Measurements from ENCODE around the gene MSH3.
"Not testable (repeated sequence)": the region's sequence is repeated elsewhere in the genome, so short reads cannot be mapped to it uniquely, and the experiment has no call there.

MSH3 gene

GRCh38 chr5:80705216-80705769, 50.8 kb downstream of the MSH3 start:
- no peak for DNase-seq (ENCODE audit: low read depth in 3 of 3, low spot score in 1 of 3)

DNA sequence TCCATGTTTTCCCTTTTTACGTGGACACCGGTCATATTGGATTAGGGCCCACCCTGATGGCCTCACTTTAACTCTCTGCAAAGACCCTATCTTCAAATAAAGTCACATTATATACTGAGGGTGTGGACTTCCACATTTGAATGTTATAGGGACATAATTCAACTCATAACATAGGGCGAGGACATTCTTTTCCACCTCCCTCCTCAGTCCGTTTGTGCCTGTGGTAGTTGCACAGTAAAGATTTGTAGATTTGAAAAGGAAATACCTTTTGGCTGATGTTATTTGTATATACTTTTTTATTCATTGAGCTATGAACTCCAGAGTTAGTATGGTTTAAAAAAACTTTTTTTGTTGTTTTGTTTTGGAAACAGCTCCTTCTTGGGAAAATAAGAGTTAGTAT, 51.3 kb downstream of the MSH3 start:
- no peak for DNase-seq (ENCODE audit: low read depth in 3 of 3, low spot score in 1 of 3)

DNA sequence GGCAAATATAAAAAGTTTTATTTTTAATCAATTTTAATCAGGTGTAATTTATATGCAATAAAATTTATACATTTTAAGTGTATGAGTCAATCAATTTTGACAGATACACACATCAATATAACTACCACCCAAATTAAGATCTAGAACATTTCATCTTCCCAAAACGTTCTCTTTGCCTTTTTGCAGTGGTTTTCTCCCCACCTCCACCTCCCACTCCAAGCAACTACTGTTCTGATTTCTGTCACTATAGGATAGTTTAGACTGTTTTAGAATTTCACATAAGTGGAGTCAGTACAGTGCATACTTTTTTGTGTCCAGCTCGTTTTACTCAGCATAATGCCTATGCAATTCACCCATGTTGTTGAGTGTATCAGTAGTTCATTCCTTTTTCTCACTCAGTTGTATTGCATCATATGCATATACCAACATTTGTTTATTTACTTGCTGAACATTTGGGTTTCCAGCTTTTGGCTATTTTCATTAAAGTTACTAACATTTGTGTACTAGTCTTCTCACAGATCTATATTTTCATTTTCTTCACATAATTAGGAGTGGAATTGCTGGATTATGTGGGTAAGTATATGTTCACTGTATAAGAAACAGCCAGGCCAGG, 52.5 kb downstream of the MSH3 start:
- DNase-seq (ENCODE audit: low read depth in 3 of 3, low spot score in 1 of 3), result no peak

- DNase-seq (ENCODE audit: low read depth in 3 of 3, low spot score in 1 of 3), result no peak
These were observed 53.2 kb downstream of the MSH3 start for GRCh38 chr5:80707645-80708044.

GRCh38 chr5:80711216-80711615, 56.8 kb downstream of the MSH3 start:
- no peak for DNase-seq (ENCODE audit: low read depth in 3 of 3, low spot score in 1 of 3)

GRCh38 chr5:80711938-80712337, 57.5 kb downstream of the MSH3 start:
- DNase-seq (ENCODE audit: low read depth in 3 of 3, low spot score in 1 of 3), result no peak

DNA sequence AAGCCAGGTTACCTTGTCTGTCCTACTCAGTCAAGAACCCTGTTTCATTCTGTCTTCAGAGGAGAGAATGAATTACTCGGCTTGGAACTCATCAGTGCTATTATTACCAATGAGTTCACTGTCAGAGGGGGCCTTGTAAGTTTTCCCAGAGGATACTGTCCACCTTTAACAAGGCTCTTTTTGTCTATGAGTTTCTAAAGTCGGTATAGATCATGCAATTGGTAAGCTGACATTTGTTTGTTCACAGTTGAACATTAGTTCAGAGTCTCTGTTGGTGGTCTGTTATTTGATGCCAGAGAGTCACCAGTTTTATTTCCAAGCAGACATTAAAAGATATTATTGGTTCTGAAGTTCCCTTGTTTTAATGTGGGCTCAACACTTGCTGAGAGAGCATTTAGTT, 58.5 kb downstream of the MSH3 start:
- no peak for DNase-seq (ENCODE audit: low read depth in 3 of 3, low spot score in 1 of 3)

DNA sequence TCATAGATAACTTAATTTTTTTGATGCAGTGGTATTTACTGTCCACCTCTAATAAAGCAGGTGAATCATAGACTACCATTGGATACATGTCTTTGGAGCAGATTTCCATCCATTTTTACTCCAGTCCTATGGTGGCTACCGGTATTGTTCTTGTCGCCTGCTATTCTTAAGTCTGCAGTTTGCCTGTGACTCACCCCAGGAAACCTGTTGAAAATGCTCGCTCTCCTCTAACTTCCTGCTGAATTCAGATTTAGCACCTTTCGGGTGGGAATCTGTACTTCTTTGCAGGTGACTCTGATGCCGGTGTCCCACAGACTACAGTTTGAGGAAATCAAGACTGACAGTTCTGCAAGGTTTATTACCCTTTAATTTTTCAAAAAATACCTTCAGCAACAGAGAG, 59.2 kb downstream of the MSH3 start:
- DNase-seq (ENCODE audit: low read depth in 3 of 3, low spot score in 1 of 3), result no peak

DNA sequence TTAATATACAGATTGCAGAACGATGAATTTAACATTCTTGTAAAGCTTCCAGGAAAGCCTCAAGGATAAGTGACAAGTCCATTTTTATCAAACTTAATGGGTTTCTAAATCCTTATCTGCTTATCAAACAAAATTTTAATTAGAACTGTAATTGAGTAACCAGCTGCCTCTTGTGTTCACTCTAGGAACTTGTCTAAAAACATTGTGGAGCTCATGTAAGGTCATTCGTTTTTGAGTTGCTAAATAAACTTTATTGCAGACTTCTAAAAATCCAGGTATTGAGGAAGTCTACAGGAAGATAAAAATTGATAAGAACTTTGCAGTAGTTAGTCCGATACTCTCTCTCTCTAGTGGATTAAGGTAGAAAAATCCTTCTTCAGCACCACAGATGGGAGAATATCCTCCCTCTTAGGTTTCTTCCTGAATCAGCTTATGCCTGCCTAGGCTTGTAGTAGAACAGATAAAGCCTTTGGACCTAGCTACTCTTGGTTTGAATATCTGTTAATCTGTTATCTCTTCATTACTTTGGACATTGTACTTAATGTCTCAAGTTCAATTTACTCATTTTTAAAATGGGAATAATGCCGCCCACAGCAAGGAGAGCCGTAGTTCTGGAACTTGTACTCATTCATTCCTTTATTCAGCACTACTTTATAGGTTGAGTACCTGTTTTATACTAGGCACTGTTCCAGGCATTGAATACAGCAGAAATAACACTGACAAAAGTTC, 60.3 kb downstream of the MSH3 start:
- DNase-seq (ENCODE audit: low read depth in 3 of 3, low spot score in 1 of 3), result no peak

DNA sequence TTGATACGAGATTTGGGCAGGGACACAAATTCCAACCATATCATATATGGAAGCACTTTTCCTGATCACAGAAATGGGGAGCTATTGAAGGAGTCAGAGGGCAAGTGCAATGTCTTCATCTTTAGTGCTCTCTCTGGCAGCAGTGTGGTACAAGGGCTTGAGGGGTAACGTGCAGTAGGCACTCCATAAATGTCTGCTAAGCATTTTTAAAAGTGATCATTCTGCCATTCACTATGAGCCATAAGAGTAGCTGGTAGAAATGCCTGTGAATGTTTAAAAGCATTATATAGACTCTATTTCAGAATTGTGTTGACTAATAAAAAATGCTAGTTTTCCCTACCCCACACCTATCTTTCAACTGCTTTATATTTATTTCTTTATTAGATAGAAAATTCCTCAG, 61.4 kb downstream of the MSH3 start:
- no peak for DNase-seq (ENCODE audit: low read depth in 3 of 3, low spot score in 1 of 3)

GRCh38 chr5:80720181-80720580, 65.7 kb downstream of the MSH3 start:
- DNase-seq (ENCODE audit: low read depth in 3 of 3, low spot score in 1 of 3), result no peak

- DNase-seq (ENCODE audit: low read depth in 3 of 3, low spot score in 1 of 3), result no peak
These were observed 68.5 kb downstream of the MSH3 start for GRCh38 chr5:80722916-80723315.

DNA sequence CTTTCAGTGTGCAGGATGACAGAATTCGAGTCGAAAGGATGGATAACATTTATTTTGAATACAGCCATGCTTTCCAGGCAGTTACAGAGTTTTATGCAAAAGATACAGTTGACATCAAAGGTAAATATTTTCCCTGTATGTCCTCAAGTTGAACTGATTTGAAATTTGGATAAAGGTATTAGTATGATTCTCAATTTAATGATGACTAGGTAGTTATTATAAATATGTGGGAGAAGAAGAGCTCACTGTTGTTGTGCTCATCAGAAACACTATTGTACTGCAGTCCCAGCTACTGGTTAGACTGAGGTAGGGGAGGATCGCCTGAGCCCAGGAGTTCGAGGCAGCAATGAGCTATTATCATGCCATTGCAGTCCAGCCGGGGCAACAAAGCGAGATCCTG, 71.0 kb downstream of the MSH3 start:
- DNase-seq (ENCODE audit: low read depth in 3 of 3, low spot score in 1 of 3), result no peak

GRCh38 chr5:80736730-80737129, 82.3 kb downstream of the MSH3 start:
- DNase-seq (ENCODE audit: low read depth in 3 of 3, low spot score in 1 of 3), result no peak

GRCh38 chr5:80738466-80738865, 84.0 kb downstream of the MSH3 start:
- no peak for DNase-seq (ENCODE audit: low read depth in 3 of 3, low spot score in 1 of 3)

GRCh38 chr5:80739057-80739456, 84.6 kb downstream of the MSH3 start:
- no peak for DNase-seq (ENCODE audit: low read depth in 3 of 3, low spot score in 1 of 3)

DNA sequence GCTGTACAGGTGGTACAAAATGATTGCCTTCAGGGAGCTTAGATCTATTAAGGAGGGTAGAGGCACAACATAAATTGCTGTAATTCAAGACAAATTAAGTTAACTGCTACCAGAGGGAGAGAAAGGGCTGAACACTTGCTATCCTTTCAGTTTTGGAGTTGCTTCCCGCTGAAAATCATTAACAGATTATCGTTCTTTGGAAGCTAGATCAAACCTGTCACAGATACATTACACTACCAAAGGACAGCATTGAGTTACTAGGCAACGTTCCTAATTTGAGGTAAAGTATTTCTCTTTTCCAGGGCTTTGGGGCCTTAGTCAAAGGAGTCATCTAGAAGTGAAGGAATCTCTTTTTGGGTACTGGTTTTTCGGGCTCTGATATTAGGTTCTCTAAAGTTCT, 85.0 kb downstream of the MSH3 start:
- no peak for DNase-seq (ENCODE audit: low read depth in 3 of 3, low spot score in 1 of 3)

GRCh38 chr5:80739898-80740297, 85.4 kb downstream of the MSH3 start:
- no peak for DNase-seq (ENCODE audit: low read depth in 3 of 3, low spot score in 1 of 3)

DNA sequence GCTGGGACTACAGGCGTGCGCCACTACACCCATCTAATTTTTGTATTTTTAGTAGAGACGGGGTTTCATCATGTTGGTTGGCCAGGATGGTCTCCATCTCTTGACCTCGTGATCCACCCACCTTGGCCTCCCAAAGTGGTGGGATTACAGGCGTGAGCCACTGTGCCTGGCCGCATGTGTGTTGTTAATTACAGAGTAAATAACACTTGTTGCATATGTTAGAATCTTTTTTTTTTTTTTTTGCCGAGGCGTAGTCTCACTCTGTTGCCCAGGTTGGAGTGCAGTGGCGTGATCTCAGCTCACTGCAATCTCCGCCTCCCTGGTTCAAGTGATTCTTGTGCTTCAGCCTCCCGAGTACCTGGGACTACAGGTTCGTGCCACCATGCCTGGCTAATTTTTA, 86.0 kb downstream of the MSH3 start:
- DNase-seq (ENCODE audit: low read depth in 3 of 3, low spot score in 1 of 3), result not testable (repeated sequence)

DNA sequence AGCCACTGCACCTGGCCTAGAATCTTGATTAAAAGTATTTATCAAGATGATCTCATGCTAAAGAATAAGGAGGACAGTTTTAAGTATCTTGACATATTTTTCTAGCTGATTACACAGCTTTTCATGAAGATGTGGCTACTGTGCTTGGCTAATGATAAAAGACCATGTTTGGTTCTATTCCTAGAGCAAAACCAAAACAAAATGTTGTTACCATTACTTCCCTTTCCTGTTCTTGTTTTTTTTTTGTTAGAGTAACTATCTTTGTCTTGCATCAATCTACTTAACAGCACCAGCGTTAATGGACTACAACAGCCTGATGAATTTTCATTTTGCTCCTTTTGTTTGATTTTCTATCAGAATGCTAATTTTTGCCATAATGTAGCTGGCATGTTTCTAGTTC, 86.5 kb downstream of the MSH3 start:
- DNase-seq (ENCODE audit: low read depth in 3 of 3, low spot score in 1 of 3), result no peak

- no peak for DNase-seq (ENCODE audit: low read depth in 3 of 3, low spot score in 1 of 3)
These were observed 89.7 kb downstream of the MSH3 start for GRCh38 chr5:80744149-80744548.

DNA sequence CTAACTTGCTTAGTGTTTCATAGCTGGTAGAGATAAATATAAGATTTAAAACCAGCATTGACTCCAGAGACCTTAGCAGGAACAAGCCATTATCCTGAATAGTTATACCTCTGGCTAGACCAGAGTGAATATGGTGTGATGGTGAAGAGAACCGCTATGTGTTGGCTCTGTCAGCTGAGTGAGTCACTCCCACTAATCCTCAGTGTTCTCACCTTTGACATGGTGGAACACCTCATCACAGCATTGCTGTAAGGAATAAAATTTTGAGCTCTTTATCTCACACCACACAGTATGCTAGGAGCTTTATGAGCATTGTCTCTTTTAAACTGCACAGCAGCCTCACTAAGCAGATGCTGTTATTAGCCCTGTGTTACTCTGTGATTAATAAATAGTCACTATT, 91.0 kb downstream of the MSH3 start:
- DNase-seq (ENCODE audit: low read depth in 3 of 3, low spot score in 1 of 3), result no peak

DNA sequence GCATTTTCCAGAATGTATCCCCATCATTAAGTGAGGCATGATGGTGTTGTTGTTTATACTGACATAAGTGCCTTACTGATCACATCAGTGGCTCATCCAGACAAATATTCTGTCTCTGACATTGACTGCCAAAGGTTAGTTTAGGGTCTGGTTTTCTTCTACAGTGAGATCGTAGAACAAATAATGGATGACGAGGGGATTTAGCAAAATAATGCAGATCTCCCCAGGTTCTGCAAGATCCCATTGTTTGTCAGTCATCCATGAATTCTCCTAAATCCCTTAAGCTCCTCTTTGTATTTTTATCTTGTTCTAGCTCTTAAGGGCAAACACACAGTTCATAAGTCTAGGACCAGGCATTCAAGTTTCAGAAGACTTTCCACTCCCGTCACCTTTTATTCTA, 93.5 kb downstream of the MSH3 start:
- no peak for DNase-seq (ENCODE audit: low read depth in 3 of 3, low spot score in 1 of 3)

Measured in stimulated activated CD4-positive, alpha-beta T cell treated with anti-CD3 and anti-CD28 coated beads, TNF-alpha, amount 100 ng/mL, for 1 hour (primary cell).